Spleen (tissue), 7 donors: Measurements from ENCODE around the gene MAGI2.

Experiments
- CTCF ChIP-seq, 11 experiments: fragments of 200-600 bp in 7 of 11; fragments of 450-650 bp in 4 of 11; sonication (generic) in 4 of 11; IDR thresholded peaks in 8 of 11; conservative IDR thresholded peaks in 3 of 11; 1 replicate in 7 of 11; 2 replicates in 4 of 11; pipeline versions ENCODE4 v1.4.0 to v1.8.0; 2016 to 2021; ENCODE audit warnings: antibody characterized with exemption in 11 of 11, inconsistent platforms in 4 of 11, mild to moderate bottlenecking in 1 of 11
- POLR2A ChIP-seq, 3 donors: fragments of 450-650 bp; IDR thresholded peaks; one replicate each; pipeline ENCODE4 v1.5.1; 2017; ENCODE audit warnings: antibody characterized with exemption in 3 of 3, mild to moderate bottlenecking in 1 of 3
- POLR2AphosphoS5 ChIP-seq, 3 donors: sonication (generic); formaldehyde crosslinking; IDR thresholded peaks; one replicate each; pipeline ENCODE4 v1.5.1; 2017; ENCODE audit warnings: antibody characterized with exemption in 3 of 3
- donor health status: DM: no; HTN: no; CAD: no; lungs with moderate emphysema.
- donor health status: DM: no; HTN: no; CAD: no.
- donor health status: DM: no; HTN: no; CAD: no.

GRCh38 chr7:79339208-79339925 lies 114.1 kb downstream of the MAGI2 start:
- TF ChIP-seq CTCF (IDR thresholded peaks at IDR 0.05 in 8 of 11, conservative IDR thresholded peaks at IDR 0.05 in 3 of 11) (no peak), POLR2A (IDR thresholded peaks at IDR 0.05) (no peak), POLR2AphosphoS5 (IDR thresholded peaks at IDR 0.05) (no peak)
